ENCODE results near the gene PDRG1.

Gene PDRG1

GRCh38 chr20:31913431-31914157, 38.3 kb downstream of the PDRG1 start:
- H3K4me3 ChIP-seq (ENCODE audit: low read depth, low read length), result no peak overlapping the region
- no peak for TF ChIP-seq CTCF (IDR thresholded peaks at IDR 0.05; ENCODE audit: low read depth, low read length)

GRCh38 chr20:31910071-31910803, 41.6 kb downstream of the PDRG1 start:
- TF ChIP-seq CTCF (IDR thresholded peaks at IDR 0.05; ENCODE audit: low read depth, low read length), result no peak
- H3K4me3 ChIP-seq (ENCODE audit: low read depth, low read length), result no peak overlapping the region

GRCh38 chr20:31909253-31910070, 42.4 kb downstream of the PDRG1 start:
- TF ChIP-seq CTCF (IDR thresholded peaks at IDR 0.05; ENCODE audit: low read depth, low read length), result no peak
- no peak overlapping the region for H3K4me3 ChIP-seq (ENCODE audit: low read depth, low read length)

GRCh38 chr20:31908424-31908823, 43.4 kb downstream of the PDRG1 start:
- no peak for TF ChIP-seq CTCF (IDR thresholded peaks at IDR 0.05; ENCODE audit: low read depth, low read length)
- H3K4me3 ChIP-seq (ENCODE audit: low read depth, low read length), result no peak overlapping the region

- H3K4me3 ChIP-seq (ENCODE audit: low read depth, low read length), result no peak overlapping the region
- TF ChIP-seq CTCF (IDR thresholded peaks at IDR 0.05; ENCODE audit: low read depth, low read length), result no peak
Observed at GRCh38 chr20:31908016-31908415, 43.8 kb downstream of the PDRG1 start.

GRCh38 chr20:31907046-31907445, 44.8 kb downstream of the PDRG1 start:
- no peak for TF ChIP-seq CTCF (IDR thresholded peaks at IDR 0.05; ENCODE audit: low read depth, low read length)
- no peak overlapping the region for H3K4me3 ChIP-seq (ENCODE audit: low read depth, low read length)
